SU-DHL-6 (cell line): ENCODE measurements around the gene RFFL.

ENCODE experiments used
- EZH2phosphoT487 ChIP-seq: fragments of 200-600 bp; sonication (generic), shearing (Covaris generic); conservative IDR thresholded peaks from 2 replicates; pipeline ENCODE4 v1.6.1; 2018; ENCODE audit warnings: mild to moderate bottlenecking, antibody characterized with exemption, low read length, moderate library complexity, mixed read lengths
- TF ChIP-seq, protein P1 (sequence below): fragments of 200-600 bp; sonication (generic); IDR thresholded peaks from one replicate; pipeline ENCODE4 v1.5.1; 2017; ENCODE audit warnings: antibody characterized with exemption, mild to moderate bottlenecking, low read length, moderate library complexity; ENCODE audit not compliant: insufficient read depth, poor library complexity, severe bottlenecking

DNA sequence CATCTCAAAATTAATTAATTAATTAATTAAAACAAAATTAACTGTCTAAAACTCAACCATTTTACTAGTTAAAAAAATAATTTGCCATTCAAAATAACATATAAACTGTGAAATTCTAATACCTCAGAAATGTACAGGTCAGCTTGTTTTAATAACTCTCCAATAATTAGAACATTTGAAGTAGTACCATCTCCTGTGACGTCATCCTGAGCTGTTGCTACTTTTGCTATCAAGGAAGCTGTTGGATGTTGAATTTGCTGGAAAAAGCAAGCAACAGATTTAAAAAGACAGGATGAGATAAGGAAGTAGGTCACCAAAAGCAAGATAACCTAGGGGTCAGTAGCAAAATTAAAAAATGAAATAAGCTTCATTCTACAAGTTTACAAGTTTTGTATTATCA is 105.1 kb downstream of the RFFL start:
- TF ChIP-seq, protein P1, sequence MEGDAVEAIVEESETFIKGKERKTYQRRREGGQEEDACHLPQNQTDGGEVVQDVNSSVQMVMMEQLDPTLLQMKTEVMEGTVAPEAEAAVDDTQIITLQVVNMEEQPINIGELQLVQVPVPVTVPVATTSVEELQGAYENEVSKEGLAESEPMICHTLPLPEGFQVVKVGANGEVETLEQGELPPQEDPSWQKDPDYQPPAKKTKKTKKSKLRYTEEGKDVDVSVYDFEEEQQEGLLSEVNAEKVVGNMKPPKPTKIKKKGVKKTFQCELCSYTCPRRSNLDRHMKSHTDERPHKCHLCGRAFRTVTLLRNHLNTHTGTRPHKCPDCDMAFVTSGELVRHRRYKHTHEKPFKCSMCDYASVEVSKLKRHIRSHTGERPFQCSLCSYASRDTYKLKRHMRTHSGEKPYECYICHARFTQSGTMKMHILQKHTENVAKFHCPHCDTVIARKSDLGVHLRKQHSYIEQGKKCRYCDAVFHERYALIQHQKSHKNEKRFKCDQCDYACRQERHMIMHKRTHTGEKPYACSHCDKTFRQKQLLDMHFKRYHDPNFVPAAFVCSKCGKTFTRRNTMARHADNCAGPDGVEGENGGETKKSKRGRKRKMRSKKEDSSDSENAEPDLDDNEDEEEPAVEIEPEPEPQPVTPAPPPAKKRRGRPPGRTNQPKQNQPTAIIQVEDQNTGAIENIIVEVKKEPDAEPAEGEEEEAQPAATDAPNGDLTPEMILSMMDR: no peak
- TF ChIP-seq EZH2phosphoT487: no peak
